ENCODE results near the gene CLK4.
"Not testable (repeated sequence)": the region's sequence is repeated elsewhere in the genome, so short reads cannot be mapped to it uniquely, and the experiment has no call there.

Gene CLK4

DNA sequence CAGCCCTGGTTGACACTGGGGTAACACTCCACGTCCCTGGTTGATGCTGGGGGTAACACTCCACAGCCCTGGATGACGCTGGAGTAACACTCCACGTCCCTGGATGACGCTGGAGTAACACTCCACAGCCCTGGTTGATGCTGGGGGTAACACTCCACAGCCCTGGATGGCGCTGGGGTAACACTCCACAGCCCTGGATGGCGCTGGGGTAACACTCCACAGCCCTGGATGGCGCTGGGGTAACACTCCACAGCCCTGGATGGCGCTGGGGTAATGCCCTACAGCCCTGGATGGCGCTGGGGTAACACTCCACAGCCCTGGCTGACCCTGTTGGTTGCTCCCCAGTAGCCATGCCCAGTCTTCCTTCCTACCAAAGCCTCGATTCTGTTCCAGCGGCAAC is 41.4 kb downstream of the CLK4 start:
- DNase-seq: not testable (repeated sequence)

DNA sequence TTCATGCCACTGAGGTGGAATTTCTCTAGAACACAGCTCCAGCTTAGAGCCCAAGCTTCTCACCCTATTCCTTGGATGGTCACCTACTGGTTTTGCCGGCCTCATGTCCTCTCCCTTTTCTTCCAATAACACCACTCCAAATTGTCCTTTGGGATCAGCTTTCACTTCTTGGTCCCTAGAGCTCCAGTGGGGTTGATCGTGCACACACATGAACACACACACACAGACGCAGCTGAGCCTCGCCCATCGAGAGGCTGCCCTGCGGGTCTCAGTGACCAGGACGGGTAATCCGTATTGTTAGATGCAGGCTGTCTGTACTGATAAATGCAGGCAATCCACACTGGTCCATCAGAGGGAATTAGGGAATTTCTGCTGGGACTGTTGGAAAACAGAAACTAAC is 43.6 kb downstream of the CLK4 start:
- no peak for DNase-seq

- no peak for DNase-seq
These were observed 44.6 kb downstream of the CLK4 start for GRCh38 chr5:178582291-178582690.

- no peak for DNase-seq
These were observed 45.2 kb downstream of the CLK4 start for GRCh38 chr5:178581621-178582020.

DNA sequence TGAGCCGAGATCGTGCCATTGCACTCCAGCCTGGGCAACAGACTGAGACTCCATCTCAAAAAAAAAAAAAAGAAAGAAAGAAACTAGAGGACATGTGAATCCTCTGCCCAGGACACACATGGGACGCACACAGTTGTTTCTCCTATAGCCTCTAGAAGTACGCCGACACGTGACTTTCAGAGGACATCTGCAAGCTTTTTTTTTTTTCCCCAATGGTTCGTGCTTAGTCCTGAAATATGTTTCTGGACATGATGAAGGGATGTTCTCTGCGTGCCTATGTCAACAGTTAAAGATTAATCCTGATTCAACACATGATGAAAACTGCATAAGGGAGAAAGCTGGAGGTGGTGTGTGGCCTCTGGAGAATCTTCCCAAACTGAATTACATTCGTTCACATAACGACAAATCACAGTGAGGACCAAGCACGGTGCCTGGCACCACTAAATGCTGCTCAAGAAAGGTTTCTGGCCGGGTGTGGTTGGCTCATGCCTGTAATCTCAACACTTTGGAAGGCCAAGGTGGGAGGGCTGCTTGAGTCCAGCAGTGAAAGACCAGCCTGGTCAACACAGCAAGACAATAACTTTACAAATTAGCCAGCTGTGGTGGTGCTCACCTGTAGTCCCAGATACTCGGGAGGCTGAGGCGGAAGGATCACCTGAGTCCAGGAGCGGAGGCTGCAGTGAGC is 46.4 kb downstream of the CLK4 start:
- no peak for DNase-seq

DNA sequence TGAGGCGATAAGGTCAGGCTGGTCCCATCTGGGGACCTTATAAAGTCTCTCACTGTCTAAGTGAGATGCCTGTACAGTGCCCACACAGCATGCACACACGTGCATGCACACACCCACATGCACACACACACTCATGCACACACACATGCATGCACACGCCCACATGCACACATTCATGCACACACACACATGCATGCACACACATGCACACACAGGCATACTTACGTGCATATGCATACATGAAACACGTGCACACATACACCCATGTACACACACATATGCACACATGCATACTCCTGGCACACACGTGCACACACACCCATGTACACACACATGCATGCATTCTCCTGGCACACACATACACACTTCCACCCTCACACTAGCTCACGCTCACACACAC is 48.9 kb downstream of the CLK4 start:
- DNase-seq: no peak

GRCh38 chr5:178577376-178577839 is 49.4 kb downstream of the CLK4 start:
- no peak for DNase-seq

DNA sequence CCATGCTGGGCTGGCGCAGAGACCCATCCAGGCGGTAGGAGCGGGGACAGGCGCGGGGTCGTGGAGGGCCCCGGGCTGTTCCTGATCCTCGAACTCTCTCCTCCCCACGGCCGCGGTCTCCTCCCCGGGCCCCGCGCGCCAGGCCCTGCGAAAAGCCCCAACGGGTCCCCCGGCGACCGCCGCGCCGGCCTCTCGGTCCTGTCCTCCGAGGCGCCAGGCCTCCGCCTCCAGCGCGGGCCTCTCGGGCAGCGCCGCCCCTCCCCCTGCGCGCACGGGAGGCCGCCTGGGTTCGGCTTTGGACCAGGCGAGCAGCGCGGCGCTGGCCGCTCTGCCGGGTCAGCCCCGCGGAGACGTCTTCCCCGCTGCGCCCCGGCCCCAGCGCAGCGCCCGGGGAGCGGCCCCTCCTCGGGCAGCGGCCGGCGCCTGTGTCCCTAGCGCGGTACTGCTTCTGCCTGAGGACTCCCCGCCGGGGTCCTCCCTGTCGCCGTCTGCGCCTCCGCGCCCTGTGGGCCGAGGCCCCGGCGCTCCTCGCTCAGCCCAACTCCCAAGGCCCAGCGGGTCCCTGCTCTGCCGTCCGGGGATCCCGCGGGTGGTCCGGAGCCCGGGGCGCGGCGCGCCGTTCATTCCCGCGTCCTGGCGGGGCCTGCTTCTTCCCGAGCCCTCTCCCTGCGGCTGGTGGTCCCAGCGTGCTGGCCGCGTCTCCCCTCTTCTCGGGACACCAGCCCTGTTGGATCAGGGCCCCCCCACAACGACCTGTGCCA is 50.1 kb downstream of the CLK4 start:
- DNase-seq: no peak

DNA sequence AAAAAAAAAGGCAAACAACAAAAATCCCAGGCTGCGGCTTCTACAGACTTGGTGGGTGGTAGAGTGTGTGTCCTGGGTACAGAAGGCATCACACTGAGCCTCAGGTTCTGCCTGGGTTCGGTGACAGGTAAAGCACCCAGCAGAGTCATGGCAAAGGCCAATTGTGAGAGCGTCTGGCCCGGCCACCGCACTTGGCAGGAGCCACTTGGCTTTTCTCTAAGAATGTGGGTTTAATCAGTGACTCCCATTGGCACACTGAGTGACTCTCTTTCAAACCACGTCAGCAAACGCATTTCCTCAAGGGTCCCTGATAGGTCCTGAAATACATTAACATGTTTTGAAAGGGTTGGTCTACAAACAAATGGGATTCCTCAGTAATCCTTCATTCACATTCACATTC is 53.6 kb downstream of the CLK4 start:
- DNase-seq: no peak

GRCh38 chr5:178572617-178573016 is 54.2 kb downstream of the CLK4 start:
- no peak for DNase-seq

GRCh38 chr5:178569485-178569884 is 57.4 kb downstream of the CLK4 start:
- DNase-seq: no peak

- no peak for DNase-seq
These were observed 61.9 kb downstream of the CLK4 start for GRCh38 chr5:178564811-178565550.

GRCh38 chr5:178564397-178564796 is 62.5 kb downstream of the CLK4 start:
- no peak for DNase-seq

GRCh38 chr5:178563621-178564020 is 63.2 kb downstream of the CLK4 start:
- no peak for DNase-seq

GRCh38 chr5:178561746-178562264 is 65.0 kb downstream of the CLK4 start:
- no peak for DNase-seq

DNA sequence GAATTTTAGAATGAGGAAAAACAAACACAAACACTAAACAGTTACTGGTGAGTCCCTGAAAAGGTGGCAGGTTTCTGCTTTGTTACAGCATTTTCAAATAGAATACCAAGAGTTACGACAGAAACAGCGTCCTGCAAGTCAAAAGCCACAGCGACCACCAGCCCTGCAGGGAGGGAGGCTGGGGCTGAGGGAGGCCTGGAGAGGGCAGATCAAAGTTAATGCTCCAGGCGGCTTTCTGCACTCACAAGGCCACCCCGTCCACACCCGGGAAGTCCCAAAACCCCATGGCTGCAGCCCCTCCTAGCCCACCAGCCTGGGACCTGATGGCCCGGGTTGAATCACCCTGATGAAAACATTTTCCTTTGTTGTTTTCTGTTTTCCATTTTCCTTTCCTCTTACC is 65.9 kb downstream of the CLK4 start:
- no peak for DNase-seq

DNA sequence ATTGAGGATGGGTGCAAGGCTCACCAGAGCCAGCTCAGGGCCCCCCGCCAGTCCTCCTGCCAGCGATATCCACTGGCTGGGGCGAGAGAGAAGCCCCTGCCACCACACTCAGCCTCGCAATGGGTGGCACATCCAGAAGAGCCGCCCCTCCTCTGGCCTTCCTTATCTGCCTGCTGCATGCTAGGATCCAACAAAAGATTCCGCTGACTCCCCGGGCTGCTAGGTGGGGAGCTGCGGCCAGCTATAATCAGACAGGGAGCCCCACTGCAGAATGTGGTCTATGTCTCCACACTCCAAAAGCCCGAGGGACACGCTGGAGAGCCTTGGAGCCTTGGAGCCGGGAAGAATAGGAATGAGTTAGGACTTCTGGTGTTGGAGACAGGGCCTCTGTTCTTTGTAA is 69.4 kb downstream of the CLK4 start:
- DNase-seq: no peak

DNA sequence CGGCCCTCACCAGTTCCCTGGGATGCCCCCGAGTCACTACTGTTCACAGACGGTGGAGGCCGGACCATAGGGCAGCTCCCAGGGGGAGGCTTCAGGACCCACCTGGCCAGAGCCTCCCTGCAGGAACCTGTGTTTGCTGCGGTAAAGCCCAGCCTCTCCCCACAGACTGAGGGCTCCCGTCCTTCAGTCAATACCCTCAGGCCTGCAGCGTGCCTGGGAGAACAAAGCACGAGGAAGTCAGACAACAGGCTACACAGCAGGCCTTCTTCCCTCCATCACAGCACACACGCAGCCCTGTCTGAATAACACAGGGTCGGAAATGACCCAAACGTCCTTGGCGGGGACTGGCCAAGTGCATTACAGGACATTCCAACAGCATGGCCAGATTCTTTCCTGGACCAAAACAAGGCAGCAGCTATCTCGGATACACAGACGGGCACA is 71.1 kb downstream of the CLK4 start:
- no peak for DNase-seq

DNA sequence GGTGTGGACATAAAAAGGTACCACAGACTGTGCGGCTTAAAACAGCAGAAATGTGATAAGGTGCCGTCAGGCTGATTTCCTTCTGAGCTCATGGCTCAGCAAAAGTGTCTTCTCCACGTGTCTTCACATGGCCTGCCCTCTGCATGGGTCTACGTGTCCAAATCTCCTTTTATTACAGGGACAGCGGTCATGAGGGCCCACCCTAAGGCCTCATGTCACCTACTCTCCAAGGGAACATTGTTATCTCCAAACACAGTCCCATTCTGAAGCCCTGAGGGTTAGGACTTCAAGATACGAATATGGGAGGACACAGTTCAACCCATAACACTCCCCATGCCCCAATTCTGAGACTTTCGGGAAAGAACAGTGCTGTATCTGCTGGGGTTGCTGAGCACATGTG is 71.8 kb downstream of the CLK4 start:
- no peak for DNase-seq

DNA sequence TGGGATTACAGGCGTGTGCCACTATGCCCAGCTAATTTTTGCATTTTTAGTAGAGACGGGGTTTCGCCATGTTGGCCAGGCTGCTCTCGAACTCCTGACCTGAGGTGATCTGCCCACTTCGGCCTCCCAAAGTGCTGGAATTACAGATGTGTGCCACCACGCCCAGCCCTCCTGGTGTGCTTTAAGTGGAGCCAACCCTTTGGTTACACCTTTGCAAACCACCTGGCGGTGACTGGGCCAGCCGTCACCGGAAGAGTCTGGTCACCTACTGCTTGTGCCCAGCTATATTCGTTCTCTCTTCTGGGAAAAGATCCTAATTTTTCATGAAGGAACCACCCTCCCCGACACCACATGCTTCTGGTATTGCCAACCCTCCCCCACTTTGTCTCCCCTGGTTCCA is 72.5 kb downstream of the CLK4 start:
- DNase-seq: no peak

DNA sequence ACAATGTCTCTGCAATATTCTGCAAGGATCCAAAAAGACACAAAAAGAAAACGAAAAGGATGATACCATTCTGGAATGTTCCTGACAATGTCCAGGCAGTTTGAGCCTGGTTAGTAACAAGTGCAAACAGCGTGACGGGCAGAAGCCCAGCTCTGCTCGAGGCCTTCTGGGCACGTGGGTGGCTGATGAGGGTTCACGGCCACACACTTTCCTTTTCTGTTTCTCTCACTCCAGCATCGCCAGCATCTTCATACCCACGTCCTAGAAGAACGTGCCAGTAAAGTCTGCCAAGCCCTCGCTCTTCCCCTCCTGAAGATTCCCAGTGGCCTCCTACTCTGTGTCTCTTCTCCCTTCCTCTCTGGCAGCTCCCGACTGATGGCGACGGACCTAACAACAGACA is 73.3 kb downstream of the CLK4 start:
- no peak for DNase-seq

All from NCI-H510A treated with DMSO at 0.1 percent for 48 hours (cell line).